Heart left ventricle (tissue), 16 donors: ENCODE data around the gene CNIH2. TPM values are rescaled to one million over a fixed set of nuclear protein-coding genes. Genes with fewer than 3 reads are reported as not detected.

Source experiments
- ATAC-seq, 4 donors: fragments of 200-7000 bp; cut with Tn5 transposase; one replicate each; pipeline ENCODE4 v1.9.1; 2020 to 2022; ENCODE audit warnings: moderate library complexity in 4 of 4, mild to moderate bottlenecking in 3 of 4, moderate number of reproducible peaks in 1 of 4
- DNase-seq, 5 donors: peaks; one replicate each; pipeline ENCODE4 v3.0.0-alpha.2; 2020
- H3K27ac ChIP-seq, 12 donors: fragments of 200-600 bp; sonication (generic) in 4 of 12; one replicate each; pipeline versions ENCODE4 v1.5.0 to v1.8.0; 2016 to 2022; ENCODE audit warnings: mild to moderate bottlenecking in 2 of 12
- H3K27me3 ChIP-seq, 9 donors: fragments of 200-600 bp; sonication (generic) in 2 of 9; one replicate each; pipeline versions ENCODE4 v1.5.1 to v1.8.0; 2016 to 2022; ENCODE audit warnings: mild to moderate bottlenecking in 3 of 9
- H3K36me3 ChIP-seq, 9 donors: fragments of 200-600 bp; sonication (generic) in 2 of 9; one replicate each; pipeline versions ENCODE4 v1.5.0 to v1.8.0; 2018 to 2022; ENCODE audit warnings: mild to moderate bottlenecking in 2 of 9
- H3K4me1 ChIP-seq, 12 donors: fragments of 200-600 bp; sonication (generic) in 4 of 12; one replicate each; pipeline versions ENCODE4 v1.5.0 to v1.8.0; 2016 to 2022; ENCODE audit warnings: mild to moderate bottlenecking in 3 of 12
- H3K4me3 ChIP-seq, 12 donors: fragments of 200-600 bp; sonication (generic) in 4 of 12; one replicate each; pipeline versions ENCODE4 v1.5.0 to v1.8.0; 2017 to 2022; ENCODE audit warnings: mild to moderate bottlenecking in 9 of 12, moderate library complexity in 4 of 12
- H3K9me3 ChIP-seq, 12 donors: fragments of 200-600 bp; sonication (generic) in 4 of 12; one replicate each; pipeline versions ENCODE4 v1.5.0 to v1.8.0; 2016 to 2022; ENCODE audit warnings: mild to moderate bottlenecking in 1 of 12
- CTCF ChIP-seq, 12 donors: fragments of 200-600 bp; sonication (generic) in 4 of 12; IDR thresholded peaks; one replicate each; pipeline versions ENCODE4 v1.5.0 to v1.8.0; 2018 to 2022; ENCODE audit warnings: antibody characterized with exemption in 12 of 12, mild to moderate bottlenecking in 5 of 12
- POLR2A ChIP-seq, 2 donors: fragments of 450-650 bp; IDR thresholded peaks; one replicate each; pipeline ENCODE4 v1.6.1; 2017; ENCODE audit warnings: antibody characterized with exemption in 2 of 2, mild to moderate bottlenecking in 2 of 2, moderate library complexity in 2 of 2
- WGBS, 4 donors: extraction: QIAGEN DNeasy Blood & Tissue Kit in 2 of 4; methylation state at CpG; one replicate each; pipeline versions ENCODE4 v1.1.5 to v1.1.7; 2013 to 2018; 5-methylcytosine and 5-hydroxymethylcytosine counted together
- intact Hi-C, 10 donors: fragments of 100-400 bp; cut with DNase I; formaldehyde crosslinking; loops; one replicate each; pipeline versions ENCODE4 v1.11.1 to v1.14.2; 2022
- polyA plus RNA-seq, 2 donors: library from polyadenylated mRNA; stranded (reverse); fragments of 200-250 nt; gene quantifications; one replicate each; pipeline ENCODE4 v1.2.3, GENCODE V29; 2013
- total RNA-seq, 9 donors: library from RNA; depleted of rRNA in 2 of 9; stranded (reverse); fragments of >200 nt in 2 of 9; fragmentation: NEBNext Ultra II Directional in 3 of 9; extraction: Animal tissue kit (Norgen Biotek cat#: 25700) in 3 of 9; gene quantifications; one replicate each; pipeline versions ENCODE4 v1.1.0 to v1.2.4, GENCODE V29; 2016 to 2023
- donor health status: ischemic (EF 13 %, LVEDD 7.1; RV severe dilation, severe dysfunction).
- donor health status: healthy with polysubstance abuse.
- donor health status: DM: no; HTN: yes; CAD: no.
- donor health status: DM: no; HTN: no; CAD: no.
- donor health status: ischemic (EF 25% LVEDD 6.9; RV normal size, moderate dysfunction).
- donor health status: ischemic (EF 25% LVEDD 5.7; RV mildly dilated, moderate dysfunction).
- donor health status: healthy.
- donor health status: DM: yes; HTN: yes; CAD: no.
- donor health status: ischemic (EF 35%, LVEDD 5.7; RV mildly dilated, moderate dysfunction).
- donor health status: nonischemic (EF 11% LVEDD 7.7; RV severe dilation, severe dysfunction).
- donor health status: DM: yes; HTN: yes; CAD: no.
- donor health status: PGD.
- donor health status: ischemic (EF 29% LVEDD 5.4; RV normal size, mild dysfunction).
- donor health status: nonischemic (EF 23%, LVEDD 6.1; RV moderate dilation, normal function).

The CNIH2 gene
- total and polyA plus RNA-seq, 11 donors: 0.08 to 0.40 (median 0.25) TPM; not detected in 8

- H3K4me1 ChIP-seq: peaks cover 0 to 55% (median 34%) of the 10 kb centered on the region in 12 donors
- peak in 1 of 4 donors; percentile 0 for ATAC-seq
- H3K36me3 ChIP-seq: peaks cover 0 to 23% (median 6%) of the 10 kb centered on the region in 9 donors
- DNase-seq: no peak
- 34 to 45% (median 40%) methylated on average over 10 to 20 of the region's 20 CpGs for WGBS, 4 donors
- TF ChIP-seq CTCF (IDR thresholded peaks at IDR 0.05) (no peak), POLR2A (IDR thresholded peaks at IDR 0.05) (no peak)
- intact Hi-C loops: loop anchor here in 5 of 10 donors (10.0 kb wide), 1 partner anchor 63 kb away; no protein-coding TSS in a partner anchor
- peak overlapping the region; percentile 92 to 99 (median 96) for H3K27ac ChIP-seq
- H3K9me3 ChIP-seq: no peaks in the 10 kb centered on the region
- peaks cover 6 to 23% (median 14%) of the 10 kb centered on the region in 9 donors for H3K27me3 ChIP-seq
- peak overlapping the region; percentile 70 to 100 (median 90) for H3K4me3 ChIP-seq
Observed at GRCh38 chr11:66287889-66288670, 10.1 kb downstream of the CNIH2 start.

- H3K9me3 ChIP-seq: no peaks in the 10 kb centered on the region
- intact Hi-C loops: loop anchor here in 5 of 10 donors (10.0 kb wide), 1 partner anchor 64 kb away; no protein-coding TSS in a partner anchor
- DNase-seq: peak; percentile 99 to 100 (median 99)
- peak; percentile 94 to 98 (median 96) for ATAC-seq
- TF ChIP-seq POLR2A (IDR thresholded peaks at IDR 0.05): peak; percentile 79 to 90
- peak in 4 of 12 donors; percentile 13 to 27 (median 24) for TF ChIP-seq CTCF (IDR thresholded peaks at IDR 0.05)
- peaks cover 0 to 54% (median 34%) of the 10 kb centered on the region in 12 donors for H3K4me1 ChIP-seq
- H3K27me3 ChIP-seq: peaks cover 6 to 32% (median 22%) of the 10 kb centered on the region in 9 donors
- H3K27ac ChIP-seq: peak within 1 kb of the TSS; percentile 92 to 99 (median 96)
- 0 to 1% (median 0%) methylated on average over 52 to 87 of the region's 87 CpGs for WGBS, 4 donors
- H3K4me3 ChIP-seq: peak within 1 kb of the TSS; percentile 70 to 100 (median 90)
- peaks cover 0 to 20% (median 5%) of the 10 kb centered on the region in 9 donors for H3K36me3 ChIP-seq
Observed at GRCh38 chr11:66288671-66289547, 10.9 kb downstream of the CNIH2 start, which contains the start of gene YIF1A. Gene YIF1A (minus strand): TSS chr11:66289143. CDS start chr11:66288985, 158 bp downstream.

GRCh38 chr11:66289548-66290329 lies 11.8 kb downstream of the CNIH2 start:
- Histone ChIP-seq H3K4me1 (peaks cover 0 to 53% (median 34%) of the 10 kb centered on the region in 12 donors), H3K9me3 (no peaks in the 10 kb centered on the region), H3K27ac (peak overlapping the region; percentile 57 to 99 (median 96)), H3K27me3 (peaks cover 6 to 36% (median 26%) of the 10 kb centered on the region in 9 donors), H3K36me3 (peaks cover 0 to 12% (median 0%) of the 10 kb centered on the region in 9 donors), H3K4me3 (peak overlapping the region; percentile 19 to 100 (median 88))
- WGBS, 4 donors: 10 to 12% (median 10%) methylated on average over 31 to 36 of the region's 36 CpGs
- intact Hi-C loops: loop anchor here in 6 of 10 donors (5.0 to 10.0 kb wide), 2 partner anchors 48 to 65 kb away; partner anchors contain the start of gene RIN1 (in 1 of the 6)
- ATAC-seq (peak; percentile 45 to 63 (median 56)), DNase-seq (peak; percentile 72 to 83 (median 79))
- TF ChIP-seq CTCF (IDR thresholded peaks at IDR 0.05) (no peak), POLR2A (IDR thresholded peaks at IDR 0.05) (no peak)
